ENCODE measurements around the gene IBSP. TPM values are rescaled to one million over a fixed set of nuclear protein-coding genes. Genes with fewer than 3 reads are reported as not detected.

The IBSP gene
- total RNA-seq, 2 experiments from 2014 or later: 0.09 TPM; not detected in 1

- Histone ChIP-seq H3K4me3 (ENCODE audit: low read depth, low read length, poor library complexity, severe bottlenecking) (no peak overlapping the region), H3K4me1 (ENCODE audit: insufficient read depth, low read length, poor library complexity, severe bottlenecking) (no peaks in the 10 kb centered on the region), H3K9me3 (ENCODE audit: low read length) (no peaks in the 10 kb centered on the region), H3K9me2 (ENCODE audit: insufficient read depth, low read length) (no peaks in the 10 kb centered on the region), H2AFZ (ENCODE audit: low read length) (no peak overlapping the region), H3K27ac (ENCODE audit: low read depth, low read length, poor library complexity, severe bottlenecking) (no peak overlapping the region), H3K36me3 (ENCODE audit: insufficient read depth, low read length) (no peaks in the 10 kb centered on the region), H3K79me2 (ENCODE audit: insufficient read depth, low read depth, low read length) (no peaks in the 10 kb centered on the region), H4K20me1 (ENCODE audit: insufficient read depth, low read length) (no peaks in the 10 kb centered on the region), H3K4me2 (ENCODE audit: low read length) (no peak overlapping the region)
- ChIA-PET CTCF (ENCODE audit: unreplicated experiment) (no interaction called here), POLR2A (interaction anchor here (0.7 kb wide), 1 partner anchor 1110 kb away, joined by 3 read pairs; no protein-coding TSS in a partner anchor)
- no peak for DNase-seq (ENCODE audit: low spot score)
- intact Hi-C loops (cut with micrococcal nuclease; ENCODE audit: unreplicated experiment): no loop called here
- BruUV-seq (replicated peaks): no TSS peak
- TF ChIP-seq EZH2phosphoT487 (IDR thresholded peaks at IDR 0.05; ENCODE audit: borderline replicate concordance, low read depth, low read length) (no peak), CTCF (conservative IDR thresholded peaks at IDR 0.05; ENCODE audit: low read length) (no peak)
These were observed 8.0 kb downstream of the IBSP start for GRCh38 chr4:87807402-87807801.

- CTCF ChIA-PET (ENCODE audit: unreplicated experiment): no interaction called here
- no peak overlapping the region for H3K4me2 ChIP-seq (ENCODE audit: low read length)
- DNase-seq (ENCODE audit: low spot score): no peak
These were observed 12.6 kb downstream of the IBSP start for GRCh38 chr4:87811977-87812376.

More at GRCh38 chr4:87811977-87812376, 12.6 kb downstream of the IBSP start:
- TF ChIP-seq EZH2phosphoT487 (IDR thresholded peaks at IDR 0.05; ENCODE audit: borderline replicate concordance, low read depth, low read length) (no peak), CTCF (conservative IDR thresholded peaks at IDR 0.05; ENCODE audit: low read length) (no peak)
- no peak overlapping the region for H2AFZ ChIP-seq (ENCODE audit: low read length)
- no peak overlapping the region for H3K27ac ChIP-seq (ENCODE audit: low read depth, low read length, poor library complexity, severe bottlenecking)
- no peaks in the 10 kb centered on the region for H3K4me1 ChIP-seq (ENCODE audit: insufficient read depth, low read length, poor library complexity, severe bottlenecking)
- no peaks in the 10 kb centered on the region for H3K79me2 ChIP-seq (ENCODE audit: insufficient read depth, low read depth, low read length)
- intact Hi-C loops (cut with micrococcal nuclease; ENCODE audit: unreplicated experiment): no loop called here
- H3K9me2 ChIP-seq (ENCODE audit: insufficient read depth, low read length): no peaks in the 10 kb centered on the region
- no peaks in the 10 kb centered on the region for H4K20me1 ChIP-seq (ENCODE audit: insufficient read depth, low read length)
- no peaks in the 10 kb centered on the region for H3K36me3 ChIP-seq (ENCODE audit: insufficient read depth, low read length)
- no TSS peak for BruUV-seq (replicated peaks)
- POLR2A ChIA-PET: no interaction called here
- H3K9me3 ChIP-seq (ENCODE audit: low read length): no peaks in the 10 kb centered on the region
- no peak overlapping the region for H3K4me3 ChIP-seq (ENCODE audit: low read depth, low read length, poor library complexity, severe bottlenecking)
